Caco-2 (cell line): ENCODE measurements around the gene LHX5. TPM values are rescaled to one million over a fixed set of nuclear protein-coding genes. Genes with fewer than 3 reads are reported as not detected.

ENCODE experiments used
- BruUV-seq: library from RNA; stranded (reverse); fragments of 400-500 nt; replicated peaks from 2 replicates; lab custom pipeline; 2021; lab: Mats Ljungman, UMichigan
- CTCF ChIA-PET: fragments of 300-600 bp; sonication (Branson Sonifier 250); formaldehyde crosslinking; loops from one replicate; lab custom pipeline; 2022; ENCODE audit warnings: antibody characterized with exemption; lab: Charles Lee
- POLR2A ChIA-PET: fragments of 300-600 bp; sonication (Branson Sonifier 250); formaldehyde crosslinking; loops from one replicate; lab custom pipeline; 2022; ENCODE audit warnings: antibody characterized with exemption; lab: Charles Lee
- DNase-seq, 2 experiments: peaks; one replicate each; pipeline versions ENCODE4 v3.0.0 to v3.0.0-alpha.2; 2020 to 2022
- H3K27me3 ChIP-seq: replicated peaks from 2 replicates; pipeline ENCODE4 v1.6.0; 2011; ENCODE audit warnings: low read length; ENCODE audit not compliant: control insufficient read depth, insufficient read depth
- H3K36me3 ChIP-seq: 2 replicates; pipeline ENCODE4 v1.5.1; 2011; ENCODE audit warnings: low read length; ENCODE audit not compliant: control insufficient read depth, insufficient read depth
- H3K4me1 ChIP-seq: fragments of 250-450 bp; sonication (Bioruptor Pico); 2 replicates; pipeline ENCODE4 v1.5.1; 2020; ENCODE audit warnings: mild to moderate bottlenecking
- H3K4me3 ChIP-seq: 2 replicates; pipeline ENCODE4 v1.5.1; 2011; ENCODE audit warnings: low read depth, mild to moderate bottlenecking, control low read depth, low read length
- H3K9me3 ChIP-seq: fragments of 250-450 bp; sonication (Bioruptor Pico); 2 replicates; pipeline ENCODE4 v1.5.1; 2020; ENCODE audit warnings: mild to moderate bottlenecking, moderate library complexity
- H3K27ac Mint-ChIP-seq: one replicate; pipeline ENCODE4 v1.8.0; 2022; ENCODE audit warnings: mixed read lengths; ENCODE audit not compliant: unreplicated experiment
- H3K27me3 Mint-ChIP-seq: one replicate; pipeline ENCODE4 v1.8.0; 2022; ENCODE audit warnings: mixed read lengths; ENCODE audit not compliant: insufficient read depth, unreplicated experiment
- H3K36me3 Mint-ChIP-seq: one replicate; pipeline ENCODE4 v1.8.0; 2022; ENCODE audit warnings: mild to moderate bottlenecking, mixed read lengths; ENCODE audit not compliant: insufficient read depth, unreplicated experiment
- H3K4me1 Mint-ChIP-seq: one replicate; pipeline ENCODE4 v1.8.0; 2022; ENCODE audit warnings: low read depth, mixed read lengths; ENCODE audit not compliant: unreplicated experiment
- H3K4me3 Mint-ChIP-seq: one replicate; pipeline ENCODE4 v1.8.0; 2022; ENCODE audit warnings: mild to moderate bottlenecking, moderate library complexity, mixed read lengths; ENCODE audit not compliant: unreplicated experiment
- H3K9me3 Mint-ChIP-seq: one replicate; pipeline ENCODE4 v1.8.0; 2022; ENCODE audit warnings: mixed read lengths; ENCODE audit not compliant: unreplicated experiment
- CTCF ChIP-seq, 2 experiments: fragments of 200-600 bp in 1 of 2; IDR thresholded peaks; 1 replicate in 1 of 2; 2 replicates in 1 of 2; pipeline versions ENCODE4 v1.5.1 to v1.8.0; 2011 to 2022; ENCODE audit warnings: antibody characterized with exemption in 1 of 2, control low read depth in 1 of 2, inconsistent platforms in 1 of 2, low read depth in 1 of 2, low read length in 1 of 2, mild to moderate bottlenecking in 1 of 2, moderate library complexity in 1 of 2; ENCODE audit not compliant: insufficient read depth in 1 of 2, severe bottlenecking in 1 of 2, unreplicated experiment in 1 of 2
- intact Hi-C: fragments of 100-400 bp; cut with micrococcal nuclease; formaldehyde crosslinking; loops from one replicate; pipeline ENCODE4 v1.10.0; 2022; ENCODE audit not compliant: unreplicated experiment
- total RNA-seq: library from RNA; stranded (reverse); gene quantifications from 2 replicates; pipeline ENCODE4 v1.2.3, GENCODE V29; 2022

Gene LHX5
- total RNA-seq, 1 experiment from 2014 or later = 0.25 TPM

DNA sequence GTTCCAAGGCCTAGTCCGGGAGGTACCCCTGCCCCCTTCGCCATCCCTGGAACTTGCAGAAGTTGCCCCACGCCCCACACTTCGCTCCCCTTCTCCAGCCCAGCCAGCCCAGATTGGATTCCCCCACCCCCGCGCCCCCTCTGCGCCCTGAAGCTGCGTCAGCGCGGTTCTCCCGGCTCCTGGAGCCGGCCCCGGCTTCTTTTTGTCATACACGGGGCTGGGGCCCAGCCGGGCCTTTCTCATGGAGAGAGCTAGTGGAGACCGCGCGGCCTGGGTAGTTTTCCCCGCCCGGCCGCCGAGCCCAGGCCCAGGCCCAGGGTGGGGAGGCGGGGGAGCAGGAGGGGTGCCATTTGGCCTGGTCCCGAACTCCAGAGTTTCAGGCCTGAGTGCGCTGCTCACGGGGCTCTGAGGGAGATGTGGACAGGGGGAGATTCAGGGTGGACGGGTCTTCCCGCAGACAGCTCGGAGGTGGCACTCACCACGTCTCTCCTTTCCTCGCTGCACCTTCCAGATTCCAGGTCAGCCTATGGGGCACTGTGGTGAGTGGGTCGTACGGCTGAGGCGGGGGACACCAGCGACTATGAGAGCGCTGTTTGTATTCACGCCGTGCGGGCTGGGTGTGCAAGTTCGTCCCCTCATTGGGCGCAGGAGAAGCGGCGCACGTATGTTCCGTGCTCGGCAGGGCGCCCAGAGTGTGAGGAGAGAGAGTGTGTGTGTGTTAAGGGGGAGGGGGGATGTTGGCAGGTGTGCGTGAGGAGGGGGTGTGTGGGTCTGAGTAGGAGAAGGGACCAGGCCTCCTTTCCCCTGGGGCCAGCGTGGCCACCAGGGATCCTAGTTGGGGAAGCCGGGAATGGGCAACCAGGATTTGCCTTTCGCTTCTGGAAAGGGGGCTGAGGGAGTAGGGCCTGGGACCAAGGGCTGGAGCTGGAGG is 785 bp upstream of the LHX5 start:
- peaks cover 33% of the 10 kb centered on the region for H3K27me3 Mint-ChIP-seq
- CTCF ChIA-PET = interaction anchor here (0.7 kb wide), 1 partner anchor 37 kb away, joined by 3 read pairs; no protein-coding TSS in a partner anchor
- H3K27ac Mint-ChIP-seq = no peak overlapping the region
- H3K9me3 Mint-ChIP-seq = no peaks in the 10 kb centered on the region
- no peaks in the 10 kb centered on the region for H3K4me1 Mint-ChIP-seq
- TF ChIP-seq CTCF (IDR thresholded peaks at IDR 0.05; ENCODE audit: insufficient read depth in 1 of 2, low read depth in 1 of 2, low read length in 1 of 2, severe bottlenecking in 1 of 2, unreplicated experiment in 1 of 2) = no peak
- H3K36me3 ChIP-seq = no peaks in the 10 kb centered on the region
- H3K4me3 ChIP-seq = no peak overlapping the region
- no TSS peak for BruUV-seq
- DNase-seq = no peak
- intact Hi-C loops = no loop called here
- H3K4me3 Mint-ChIP-seq = no peak overlapping the region
- H3K27me3 ChIP-seq = peaks cover 6% of the 10 kb centered on the region
- no peaks in the 10 kb centered on the region for H3K9me3 ChIP-seq
- H3K4me1 ChIP-seq = no peaks in the 10 kb centered on the region; the same call in 1 of the 2 replicates
- H3K36me3 Mint-ChIP-seq = no peaks in the 10 kb centered on the region
- POLR2A ChIA-PET = no interaction called here

- H3K36me3 ChIP-seq = no peaks in the 10 kb centered on the region
- H3K4me1 ChIP-seq = no peaks in the 10 kb centered on the region; the same call in 1 of the 2 replicates
- ChIA-PET CTCF (no interaction called here), POLR2A (no interaction called here)
- no peaks in the 10 kb centered on the region for H3K36me3 Mint-ChIP-seq
- no peaks in the 10 kb centered on the region for H3K9me3 Mint-ChIP-seq
- no peak for DNase-seq
- intact Hi-C loops = no loop called here
- H3K27me3 Mint-ChIP-seq = peaks cover 39% of the 10 kb centered on the region
- no peak for TF ChIP-seq CTCF (IDR thresholded peaks at IDR 0.05; ENCODE audit: insufficient read depth in 1 of 2, low read depth in 1 of 2, low read length in 1 of 2, severe bottlenecking in 1 of 2, unreplicated experiment in 1 of 2)
- H3K27me3 ChIP-seq = peaks cover 9% of the 10 kb centered on the region
- no peak overlapping the region for H3K4me3 Mint-ChIP-seq
- no TSS peak for BruUV-seq
- no peak overlapping the region for H3K27ac Mint-ChIP-seq
- no peak overlapping the region for H3K4me3 ChIP-seq
- no peaks in the 10 kb centered on the region for H3K4me1 Mint-ChIP-seq
- H3K9me3 ChIP-seq = no peaks in the 10 kb centered on the region
Observed at GRCh38 chr12:113470871-113471618, 626 bp downstream of the LHX5 start.
